IPS DF 4.7 (cell line): ENCODE results near the gene LONP2.
A peak's percentile ranks its signal among the peaks of the same experiment; 100 is the strongest.
"Not testable (repeated sequence)": the region's sequence is repeated elsewhere in the genome, so short reads cannot be mapped to it uniquely, and the experiment has no call there.

Source experiments
- DNase-seq: peaks from one replicate; pipeline ENCODE4 v3.0.0-alpha.2; 2013; ENCODE audit warnings: low spot score; ENCODE audit errors: extremely low read depth

LONP2 gene

GRCh38 chr16:48291303-48291702 lies 47.2 kb downstream of the LONP2 start:
- DNase-seq = no peak

- no peak for DNase-seq
Measured at GRCh38 chr16:48291754-48292153, 47.7 kb downstream of the LONP2 start.

DNA sequence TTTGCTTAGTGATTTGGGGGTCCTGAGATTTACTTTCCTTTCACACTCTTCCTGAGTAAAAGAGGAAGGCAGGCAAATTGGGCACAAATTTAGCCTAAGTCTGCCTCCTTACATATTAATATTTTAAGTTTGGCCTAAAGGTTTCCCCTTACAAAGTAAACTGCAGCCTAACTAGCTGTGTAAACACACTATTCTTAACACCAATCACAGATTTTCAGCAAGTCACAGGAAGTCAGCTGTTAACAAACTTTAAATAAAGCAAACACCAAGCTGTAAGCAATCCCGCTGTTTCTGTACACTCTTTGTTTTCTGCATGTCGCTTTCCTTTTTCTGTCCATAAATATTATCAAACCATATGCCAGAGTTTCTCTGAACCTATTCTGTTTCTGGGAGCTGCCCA lies 48.4 kb downstream of the LONP2 start:
- DNase-seq = no peak

DNA sequence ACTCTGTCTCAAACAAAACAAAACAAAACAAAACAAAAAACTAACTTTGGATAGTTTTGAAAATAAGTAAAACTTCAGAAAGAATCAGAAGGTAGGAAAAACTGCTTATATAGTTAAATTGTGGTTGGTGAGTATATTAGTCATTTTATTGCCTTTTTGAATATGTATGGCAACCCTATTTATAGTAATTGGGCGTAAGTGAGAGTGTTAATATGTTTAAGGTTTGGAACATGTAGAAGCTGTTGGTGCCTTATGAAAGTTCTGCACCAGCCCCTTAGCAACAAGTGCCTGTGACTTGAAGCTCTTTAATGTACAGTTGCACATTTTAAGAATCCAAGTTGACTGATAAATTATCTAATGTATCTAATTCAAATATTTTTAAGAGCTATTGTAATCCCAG lies 50.6 kb downstream of the LONP2 start:
- DNase-seq = no peak

GRCh38 chr16:48295488-48296281 lies 51.6 kb downstream of the LONP2 start:
- no peak for DNase-seq

- DNase-seq = no peak
Measured at GRCh38 chr16:48299471-48299870, 55.4 kb downstream of the LONP2 start.

- DNase-seq = no peak
Measured at GRCh38 chr16:48300391-48300856, 56.3 kb downstream of the LONP2 start.

DNA sequence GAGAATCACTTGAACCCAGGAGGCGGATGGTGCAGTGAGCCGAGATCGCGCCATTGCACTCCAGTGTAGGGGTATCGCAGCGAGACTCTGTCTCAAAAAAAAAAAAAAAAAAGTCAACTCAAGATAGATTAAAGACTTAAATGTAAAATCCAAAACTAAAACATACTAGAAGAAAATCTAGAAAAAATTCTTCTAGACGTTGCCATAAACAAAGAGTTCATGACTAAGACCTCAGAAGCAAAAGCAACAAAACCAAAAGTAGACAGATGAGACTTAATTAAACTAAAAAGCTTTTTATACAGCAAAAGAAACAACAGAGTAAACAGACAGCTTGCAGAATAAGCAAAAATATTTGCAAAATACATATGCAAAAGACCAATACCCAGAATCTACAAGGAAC lies 64.4 kb downstream of the LONP2 start:
- no peak for DNase-seq

- DNase-seq = no peak
Measured at GRCh38 chr16:48310908-48311641, 67.0 kb downstream of the LONP2 start.

GRCh38 chr16:48313905-48314304 lies 69.8 kb downstream of the LONP2 start:
- not testable (repeated sequence) for DNase-seq

GRCh38 chr16:48317026-48317425 lies 72.9 kb downstream of the LONP2 start:
- no peak for DNase-seq

DNA sequence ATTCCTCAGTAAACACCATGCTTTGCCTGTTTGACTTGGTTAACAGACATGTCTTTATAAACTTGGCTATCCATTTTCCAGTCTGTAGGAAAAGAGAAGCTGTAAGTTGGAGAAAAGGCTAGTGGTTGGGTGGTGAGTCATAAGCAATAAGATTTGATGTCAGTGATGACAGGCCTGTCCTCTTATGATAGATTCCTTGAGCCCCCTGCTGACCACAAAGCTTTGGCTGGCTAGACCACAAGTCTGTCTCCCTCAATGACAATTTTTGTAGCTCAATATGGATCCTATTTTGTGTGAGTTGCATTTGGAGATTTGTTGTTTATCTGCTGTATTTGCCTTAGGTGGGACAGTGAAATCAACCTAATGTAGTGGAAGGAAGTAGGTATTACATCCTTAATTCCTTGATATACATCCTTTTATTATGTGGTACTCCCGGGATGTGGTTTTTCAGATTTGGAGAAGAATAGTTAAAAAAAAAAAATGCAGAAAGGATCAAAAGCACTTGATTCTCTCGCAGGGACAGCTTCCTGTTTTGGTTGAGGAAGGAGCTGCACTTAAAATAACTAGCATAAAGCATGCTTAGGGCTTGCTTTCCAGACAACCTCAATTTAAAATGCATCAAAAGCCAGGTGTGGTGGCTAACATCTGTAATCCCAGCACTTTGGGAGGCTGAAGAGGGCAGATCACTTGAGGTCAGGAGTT lies 73.7 kb downstream of the LONP2 start:
- DNase-seq = no peak

- peak; percentile 49 for DNase-seq
Measured at GRCh38 chr16:48318630-48319029, 74.5 kb downstream of the LONP2 start.

GRCh38 chr16:48321317-48322036 lies 77.4 kb downstream of the LONP2 start:
- DNase-seq = no peak

GRCh38 chr16:48323783-48324775 lies 80.0 kb downstream of the LONP2 start:
- DNase-seq = no peak

GRCh38 chr16:48326915-48327314 lies 82.8 kb downstream of the LONP2 start:
- no peak for DNase-seq

GRCh38 chr16:48329138-48329537 lies 85.0 kb downstream of the LONP2 start:
- no peak for DNase-seq

GRCh38 chr16:48330189-48330840 lies 86.2 kb downstream of the LONP2 start:
- no peak for DNase-seq

GRCh38 chr16:48330841-48331192 lies 86.7 kb downstream of the LONP2 start:
- no peak for DNase-seq

DNA sequence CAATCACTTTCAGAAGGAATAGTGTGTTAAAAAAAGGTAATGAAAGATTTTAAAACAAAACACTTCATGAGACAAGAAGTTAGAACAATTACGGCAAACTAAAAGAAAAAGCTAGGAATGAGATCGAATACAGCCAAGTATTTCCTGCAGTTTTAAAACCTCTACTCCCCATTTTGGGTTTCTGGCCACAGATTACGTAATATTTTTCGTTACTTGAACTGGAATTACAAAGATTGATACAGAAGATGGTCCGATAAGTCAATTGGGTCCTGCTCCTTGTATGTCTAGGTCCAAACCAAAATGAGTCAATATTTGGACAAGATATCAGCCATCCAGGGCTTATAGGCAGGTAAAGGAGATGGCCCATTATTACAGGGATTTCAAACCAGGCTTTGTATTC lies 88.9 kb downstream of the LONP2 start:
- no peak for DNase-seq
